K562 (cell line): ENCODE measurements around the gene ZBTB49.
"Not testable (repeated sequence)": the region's sequence is repeated elsewhere in the genome, so short reads cannot be mapped to it uniquely, and the experiment has no call there.

Source experiments
- CHD1 ChIP-seq: fragments of 200-600 bp; sonication (generic); IDR thresholded peaks from one replicate; pipeline ENCODE4 v1.6.1; 2012; ENCODE audit warnings: mild to moderate bottlenecking, moderate library complexity, low read length, inconsistent platforms
- CTCF ChIP-seq, 3 experiments: IDR thresholded peaks in 2 of 3; conservative IDR thresholded peaks in 1 of 3; 2 replicates each; pipeline ENCODE4 v1.5.1; 2011 to 2012; ENCODE audit warnings: low read length in 3 of 3, mild to moderate bottlenecking in 3 of 3, control low read depth in 2 of 3, improper control_type of control experiment in 1 of 3, inconsistent platforms in 1 of 3, low read depth in 1 of 3, mixed read lengths in 1 of 3, moderate library complexity in 1 of 3; ENCODE audit not compliant: insufficient read depth in 2 of 3
- EZH2 ChIP-seq: IDR thresholded peaks from 2 replicates; pipeline ENCODE4 v1.6.1; 2012; ENCODE audit warnings: low read depth, mild to moderate bottlenecking, inconsistent platforms, low read length, borderline replicate concordance
- NBN ChIP-seq: fragments of 450-650 bp; IDR thresholded peaks from 2 replicates; pipeline ENCODE4 v1.6.1; 2016; ENCODE audit warnings: low read depth, mild to moderate bottlenecking
- POLR2A ChIP-seq: fragments of 450-650 bp; conservative IDR thresholded peaks from 2 replicates; pipeline ENCODE4 v1.6.1; 2016
- RAD21 ChIP-seq, 2 experiments: fragments of 250-450 bp in 1 of 2; fragments of 450-650 bp in 1 of 2; sonication (Bioruptor Pico) in 1 of 2; formaldehyde crosslinking in 1 of 2; IDR thresholded peaks in 1 of 2; conservative IDR thresholded peaks in 1 of 2; 2 replicates each; pipeline versions ENCODE4 v1.4.0 to v1.8.0; 2020 to 2022; ENCODE audit warnings: mild to moderate bottlenecking in 2 of 2, moderate library complexity in 1 of 2
- USF1 ChIP-seq: sonication (generic); formaldehyde crosslinking; IDR thresholded peaks from 2 replicates; pipeline ENCODE4 v1.9.0; 2022; ENCODE audit warnings: mild to moderate bottlenecking, missing genetic modification reagents
- ZNF175 ChIP-seq: fragments of 200-800 bp; sonication (Bioruptor generic); IDR thresholded peaks from 2 replicates; pipeline ENCODE4 v1.6.1; 2016; ENCODE audit warnings: low read depth, mild to moderate bottlenecking, missing genetic modification characterization, missing compliant biosample characterization
- ZNF184 ChIP-seq: sonication (generic); formaldehyde crosslinking; IDR thresholded peaks from 2 replicates; pipeline ENCODE4 v1.5.0; 2020; ENCODE audit warnings: missing genetic modification reagents
- TF ChIP-seq, protein P1 (sequence below): fragments of 250-450 bp; sonication (Bioruptor Pico); IDR thresholded peaks from 2 replicates; pipeline ENCODE4 v1.4.0; 2020; ENCODE audit warnings: mild to moderate bottlenecking, moderate library complexity
- TF ChIP-seq, protein P2 (sequence below), 2 experiments: fragments of 450-650 bp; conservative IDR thresholded peaks; 2 replicates each; pipeline ENCODE4 v1.6.1; 2017; ENCODE audit warnings: mild to moderate bottlenecking in 2 of 2, moderate library complexity in 2 of 2
- TF ChIP-seq, protein P3 (sequence below), 2 experiments: fragments of 150-350 bp in 1 of 2; IDR thresholded peaks; 2 replicates each; pipeline ENCODE4 v1.6.1; 2012 to 2016; ENCODE audit warnings: low read depth in 2 of 2, low read length in 2 of 2, mild to moderate bottlenecking in 1 of 2, moderate library complexity in 1 of 2
- TF ChIP-seq, protein P4 (sequence below): sonication (generic); formaldehyde crosslinking; IDR thresholded peaks from 2 replicates; pipeline ENCODE4 v1.8.0; 2023; ENCODE audit warnings: mild to moderate bottlenecking, missing genetic modification reagents

DNA sequence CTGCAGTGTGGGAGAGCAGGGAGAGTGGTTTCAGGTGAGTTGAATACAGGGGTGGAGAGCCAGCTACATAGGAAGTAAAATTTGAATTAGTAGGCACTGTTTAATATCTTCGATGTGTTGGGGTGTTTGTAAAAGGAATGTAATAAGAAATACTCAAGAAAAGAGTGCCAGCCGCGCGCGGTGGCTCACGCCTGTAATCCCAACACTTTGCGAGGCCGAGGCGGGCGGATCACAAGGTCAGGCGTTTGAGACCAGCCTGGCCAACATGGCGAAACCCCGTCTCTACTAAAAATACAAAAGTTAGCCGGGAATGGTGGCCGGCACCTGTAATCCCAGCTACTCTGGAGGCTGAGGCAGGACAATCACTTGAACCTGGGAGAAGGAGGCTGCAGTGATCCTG lies 40.7 kb upstream of the ZBTB49 start:
- not testable (repeated sequence) for TF ChIP-seq USF1 (CRISPR knock-in tag); RAD21 (CRISPR knock-in tag; conservative IDR thresholded peaks at IDR 0.05 in 1 of 2, IDR thresholded peaks at IDR 0.05 in 1 of 2); NBN; ZNF184 (CRISPR knock-in tag); POLR2A; ZNF175 (CRISPR knock-in tag); CHD1; EZH2; CTCF (IDR thresholded peaks at IDR 0.05 in 2 of 3, conservative IDR thresholded peaks at IDR 0.05 in 1 of 3; ENCODE audit: insufficient read depth in 2 of 3, low read depth in 1 of 3, low read length in 3 of 3)
- TF ChIP-seq, protein P1, sequence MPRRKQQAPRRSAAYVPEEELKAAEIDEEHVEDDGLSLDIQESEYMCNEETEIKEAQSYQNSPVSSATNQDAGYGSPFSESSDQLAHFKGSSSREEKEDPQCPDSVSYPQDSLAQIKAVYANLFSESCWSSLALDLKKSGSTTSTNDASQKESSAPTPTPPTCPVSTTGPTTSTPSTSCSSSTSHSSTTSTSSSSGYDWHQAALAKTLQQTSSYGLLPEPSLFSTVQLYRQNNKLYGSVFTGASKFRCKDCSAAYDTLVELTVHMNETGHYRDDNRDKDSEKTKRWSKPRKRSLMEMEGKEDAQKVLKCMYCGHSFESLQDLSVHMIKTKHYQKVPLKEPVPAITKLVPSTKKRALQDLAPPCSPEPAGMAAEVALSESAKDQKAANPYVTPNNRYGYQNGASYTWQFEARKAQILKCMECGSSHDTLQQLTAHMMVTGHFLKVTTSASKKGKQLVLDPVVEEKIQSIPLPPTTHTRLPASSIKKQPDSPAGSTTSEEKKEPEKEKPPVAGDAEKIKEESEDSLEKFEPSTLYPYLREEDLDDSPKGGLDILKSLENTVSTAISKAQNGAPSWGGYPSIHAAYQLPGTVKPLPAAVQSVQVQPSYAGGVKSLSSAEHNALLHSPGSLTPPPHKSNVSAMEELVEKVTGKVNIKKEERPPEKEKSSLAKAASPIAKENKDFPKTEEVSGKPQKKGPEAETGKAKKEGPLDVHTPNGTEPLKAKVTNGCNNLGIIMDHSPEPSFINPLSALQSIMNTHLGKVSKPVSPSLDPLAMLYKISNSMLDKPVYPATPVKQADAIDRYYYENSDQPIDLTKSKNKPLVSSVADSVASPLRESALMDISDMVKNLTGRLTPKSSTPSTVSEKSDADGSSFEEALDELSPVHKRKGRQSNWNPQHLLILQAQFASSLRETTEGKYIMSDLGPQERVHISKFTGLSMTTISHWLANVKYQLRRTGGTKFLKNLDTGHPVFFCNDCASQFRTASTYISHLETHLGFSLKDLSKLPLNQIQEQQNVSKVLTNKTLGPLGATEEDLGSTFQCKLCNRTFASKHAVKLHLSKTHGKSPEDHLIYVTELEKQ (CRISPR knock-in tag): not testable (repeated sequence)
- TF ChIP-seq, protein P2, sequence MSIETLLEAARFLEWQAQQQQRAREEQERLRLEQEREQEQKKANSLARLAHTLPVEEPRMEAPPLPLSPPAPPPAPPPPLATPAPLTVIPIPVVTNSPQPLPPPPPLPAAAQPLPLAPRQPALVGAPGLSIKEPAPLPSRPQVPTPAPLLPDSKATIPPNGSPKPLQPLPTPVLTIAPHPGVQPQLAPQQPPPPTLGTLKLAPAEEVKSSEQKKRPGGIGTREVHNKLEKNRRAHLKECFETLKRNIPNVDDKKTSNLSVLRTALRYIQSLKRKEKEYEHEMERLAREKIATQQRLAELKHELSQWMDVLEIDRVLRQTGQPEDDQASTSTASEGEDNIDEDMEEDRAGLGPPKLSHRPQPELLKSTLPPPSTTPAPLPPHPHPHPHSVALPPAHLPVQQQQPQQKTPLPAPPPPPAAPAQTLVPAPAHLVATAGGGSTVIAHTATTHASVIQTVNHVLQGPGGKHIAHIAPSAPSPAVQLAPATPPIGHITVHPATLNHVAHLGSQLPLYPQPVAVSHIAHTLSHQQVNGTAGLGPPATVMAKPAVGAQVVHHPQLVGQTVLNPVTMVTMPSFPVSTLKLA (conservative IDR thresholded peaks at IDR 0.05): not testable (repeated sequence)
- TF ChIP-seq, protein P3, sequence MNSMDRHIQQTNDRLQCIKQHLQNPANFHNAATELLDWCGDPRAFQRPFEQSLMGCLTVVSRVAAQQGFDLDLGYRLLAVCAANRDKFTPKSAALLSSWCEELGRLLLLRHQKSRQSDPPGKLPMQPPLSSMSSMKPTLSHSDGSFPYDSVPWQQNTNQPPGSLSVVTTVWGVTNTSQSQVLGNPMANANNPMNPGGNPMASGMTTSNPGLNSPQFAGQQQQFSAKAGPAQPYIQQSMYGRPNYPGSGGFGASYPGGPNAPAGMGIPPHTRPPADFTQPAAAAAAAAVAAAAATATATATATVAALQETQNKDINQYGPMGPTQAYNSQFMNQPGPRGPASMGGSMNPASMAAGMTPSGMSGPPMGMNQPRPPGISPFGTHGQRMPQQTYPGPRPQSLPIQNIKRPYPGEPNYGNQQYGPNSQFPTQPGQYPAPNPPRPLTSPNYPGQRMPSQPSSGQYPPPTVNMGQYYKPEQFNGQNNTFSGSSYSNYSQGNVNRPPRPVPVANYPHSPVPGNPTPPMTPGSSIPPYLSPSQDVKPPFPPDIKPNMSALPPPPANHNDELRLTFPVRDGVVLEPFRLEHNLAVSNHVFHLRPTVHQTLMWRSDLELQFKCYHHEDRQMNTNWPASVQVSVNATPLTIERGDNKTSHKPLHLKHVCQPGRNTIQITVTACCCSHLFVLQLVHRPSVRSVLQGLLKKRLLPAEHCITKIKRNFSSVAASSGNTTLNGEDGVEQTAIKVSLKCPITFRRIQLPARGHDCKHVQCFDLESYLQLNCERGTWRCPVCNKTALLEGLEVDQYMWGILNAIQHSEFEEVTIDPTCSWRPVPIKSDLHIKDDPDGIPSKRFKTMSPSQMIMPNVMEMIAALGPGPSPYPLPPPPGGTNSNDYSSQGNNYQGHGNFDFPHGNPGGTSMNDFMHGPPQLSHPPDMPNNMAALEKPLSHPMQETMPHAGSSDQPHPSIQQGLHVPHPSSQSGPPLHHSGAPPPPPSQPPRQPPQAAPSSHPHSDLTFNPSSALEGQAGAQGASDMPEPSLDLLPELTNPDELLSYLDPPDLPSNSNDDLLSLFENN (IDR thresholded peaks at IDR 0.05; ENCODE audit: low read depth in 2 of 2, low read length in 2 of 2): not testable (repeated sequence)
- TF ChIP-seq, protein P4, sequence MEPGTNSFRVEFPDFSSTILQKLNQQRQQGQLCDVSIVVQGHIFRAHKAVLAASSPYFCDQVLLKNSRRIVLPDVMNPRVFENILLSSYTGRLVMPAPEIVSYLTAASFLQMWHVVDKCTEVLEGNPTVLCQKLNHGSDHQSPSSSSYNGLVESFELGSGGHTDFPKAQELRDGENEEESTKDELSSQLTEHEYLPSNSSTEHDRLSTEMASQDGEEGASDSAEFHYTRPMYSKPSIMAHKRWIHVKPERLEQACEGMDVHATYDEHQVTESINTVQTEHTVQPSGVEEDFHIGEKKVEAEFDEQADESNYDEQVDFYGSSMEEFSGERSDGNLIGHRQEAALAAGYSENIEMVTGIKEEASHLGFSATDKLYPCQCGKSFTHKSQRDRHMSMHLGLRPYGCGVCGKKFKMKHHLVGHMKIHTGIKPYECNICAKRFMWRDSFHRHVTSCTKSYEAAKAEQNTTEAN (CRISPR knock-in tag): not testable (repeated sequence)
